Smooth muscle cell (in vitro differentiated cells): ENCODE results near the gene BMF. TPM values are rescaled to one million over a fixed set of nuclear protein-coding genes. Genes with fewer than 3 reads are reported as not detected.

Experiments used
- DNase-seq: peaks from one replicate; lab custom pipeline; 2025; ENCODE audit not compliant: unreplicated experiment; lab: John Stamatoyannopoulos, UW
- H2AFZ ChIP-seq: fragments of 200-600 bp; sonication (generic); 2 replicates; pipeline ENCODE4 v1.6.0; 2016; ENCODE audit warnings: antibody characterized with exemption, low read depth, mild to moderate bottlenecking
- H3F3A ChIP-seq: fragments of 200-600 bp; sonication (generic); 2 replicates; pipeline ENCODE4 v1.6.0; 2017; ENCODE audit warnings: antibody characterized with exemption, low read depth
- H3K27ac ChIP-seq: fragments of 200-600 bp; sonication (generic); 2 replicates; pipeline ENCODE4 v1.5.1; 2016; ENCODE audit warnings: low read depth, mild to moderate bottlenecking
- H3K27me3 ChIP-seq: fragments of 200-600 bp; sonication (generic); 2 replicates; pipeline ENCODE4 v1.6.1; 2016; ENCODE audit warnings: low read depth, mild to moderate bottlenecking
- H3K36me3 ChIP-seq: fragments of 200-600 bp; sonication (generic); 2 replicates; pipeline ENCODE4 v1.5.1; 2016; ENCODE audit warnings: low read depth
- H3K4me1 ChIP-seq: fragments of 200-600 bp; sonication (generic); 2 replicates; pipeline ENCODE4 v1.5.1; 2016; ENCODE audit warnings: low read depth
- H3K4me2 ChIP-seq: fragments of 200-600 bp; sonication (generic); 2 replicates; pipeline ENCODE4 v1.6.0; 2016; ENCODE audit warnings: mild to moderate bottlenecking
- H3K4me3 ChIP-seq: fragments of 200-600 bp; sonication (generic); 2 replicates; pipeline ENCODE4 v1.5.1; 2016; ENCODE audit warnings: mild to moderate bottlenecking
- H3K79me2 ChIP-seq: fragments of 200-600 bp; sonication (generic); 2 replicates; pipeline ENCODE4 v1.6.0; 2016; ENCODE audit warnings: low read depth, mild to moderate bottlenecking
- H3K9ac ChIP-seq: fragments of 200-600 bp; sonication (generic); 2 replicates; pipeline ENCODE4 v1.6.0; 2016; ENCODE audit warnings: low read depth
- H3K9me3 ChIP-seq: fragments of 200-600 bp; sonication (generic); replicated peaks from 2 replicates; pipeline ENCODE4 v1.5.1; 2016; ENCODE audit warnings: low read depth
- H4K20me1 ChIP-seq: fragments of 200-600 bp; sonication (generic); 2 replicates; pipeline ENCODE4 v1.6.0; 2016; ENCODE audit warnings: low read depth
- WGBS: methylation state at CpG from one replicate; pipeline ENCODE4 v1.1.7; 2016; ENCODE audit warnings: low lambda C conversion rate; 5-methylcytosine and 5-hydroxymethylcytosine counted together
- polyA plus RNA-seq: library from polyadenylated mRNA; unstranded; fragments of >200 nt; fragmentation: Nextera tagmentation; extraction: Ambion mirVana; gene quantifications from 2 replicates; pipeline ENCODE4 v1.2.1, GENCODE V29; 2016
- total RNA-seq: library from RNA; depleted of rRNA; stranded (reverse); fragments of >200 nt; gene quantifications from 2 replicates; pipeline ENCODE4 v1.2.3, GENCODE V29; 2014
- TF ChIP-seq, protein P1 (sequence below): fragments of 200-600 bp; sonication (generic); IDR thresholded peaks from 2 replicates; pipeline ENCODE4 v1.5.1; 2017; ENCODE audit warnings: borderline replicate concordance, mild to moderate bottlenecking, antibody characterized with exemption; ENCODE audit not compliant: insufficient read depth, poor library complexity, severe bottlenecking

Gene BMF
- total and polyA plus RNA-seq, 2 experiments from 2014 or later: 3.6 to 9.1 TPM

DNA sequence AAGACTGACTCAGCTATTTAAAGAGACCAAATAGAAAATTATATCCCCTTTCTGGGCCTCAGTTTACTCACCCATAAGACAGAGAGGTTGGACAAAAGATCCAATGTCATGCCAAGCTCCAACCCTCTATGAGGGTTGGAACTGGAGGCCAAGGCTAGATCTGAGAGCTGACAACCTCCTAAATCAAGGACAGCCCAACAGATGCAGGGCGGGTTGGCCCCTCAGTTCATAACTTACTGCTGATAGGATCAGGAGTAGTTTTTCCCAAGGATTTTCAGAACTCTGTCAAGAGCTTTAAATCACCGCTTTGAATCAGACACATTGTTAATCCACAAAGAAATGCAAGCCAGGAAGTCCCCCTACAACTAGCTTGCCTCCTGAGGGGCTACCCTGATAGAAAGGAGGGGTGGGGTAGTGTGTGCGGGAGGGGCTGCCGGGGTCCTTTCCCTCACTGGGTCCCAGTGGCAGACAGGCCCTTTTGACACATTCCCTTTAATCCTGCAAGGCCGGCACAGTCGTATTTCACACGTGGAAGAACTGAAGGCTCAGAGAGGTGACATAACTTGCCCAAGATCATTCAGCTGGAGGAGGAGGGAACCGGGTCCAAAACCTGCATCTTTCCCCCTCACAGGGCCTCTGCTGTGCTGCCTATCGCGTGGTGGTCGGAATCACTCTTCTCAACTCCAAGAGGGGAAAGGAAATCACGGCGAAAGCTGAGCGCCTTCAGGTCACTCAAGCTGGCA, 21.4 kb downstream of the BMF start:
- TF ChIP-seq, protein P1, sequence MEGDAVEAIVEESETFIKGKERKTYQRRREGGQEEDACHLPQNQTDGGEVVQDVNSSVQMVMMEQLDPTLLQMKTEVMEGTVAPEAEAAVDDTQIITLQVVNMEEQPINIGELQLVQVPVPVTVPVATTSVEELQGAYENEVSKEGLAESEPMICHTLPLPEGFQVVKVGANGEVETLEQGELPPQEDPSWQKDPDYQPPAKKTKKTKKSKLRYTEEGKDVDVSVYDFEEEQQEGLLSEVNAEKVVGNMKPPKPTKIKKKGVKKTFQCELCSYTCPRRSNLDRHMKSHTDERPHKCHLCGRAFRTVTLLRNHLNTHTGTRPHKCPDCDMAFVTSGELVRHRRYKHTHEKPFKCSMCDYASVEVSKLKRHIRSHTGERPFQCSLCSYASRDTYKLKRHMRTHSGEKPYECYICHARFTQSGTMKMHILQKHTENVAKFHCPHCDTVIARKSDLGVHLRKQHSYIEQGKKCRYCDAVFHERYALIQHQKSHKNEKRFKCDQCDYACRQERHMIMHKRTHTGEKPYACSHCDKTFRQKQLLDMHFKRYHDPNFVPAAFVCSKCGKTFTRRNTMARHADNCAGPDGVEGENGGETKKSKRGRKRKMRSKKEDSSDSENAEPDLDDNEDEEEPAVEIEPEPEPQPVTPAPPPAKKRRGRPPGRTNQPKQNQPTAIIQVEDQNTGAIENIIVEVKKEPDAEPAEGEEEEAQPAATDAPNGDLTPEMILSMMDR: no peak
- H3K4me3 ChIP-seq: no peak overlapping the region
- DNase-seq: no peak
- H3K9me3 ChIP-seq: no peaks in the 10 kb centered on the region
- H3K9ac ChIP-seq: no peak overlapping the region
- peak overlapping the region; percentile 60 for H3K4me2 ChIP-seq
- no peak overlapping the region for H2AFZ ChIP-seq
- no peaks in the 10 kb centered on the region for H3K79me2 ChIP-seq
- peak overlapping the region; percentile 27 for H3K27ac ChIP-seq
- peaks cover 41% of the 10 kb centered on the region for H3F3A ChIP-seq
- H3K36me3 ChIP-seq: no peaks in the 10 kb centered on the region
- H4K20me1 ChIP-seq: no peaks in the 10 kb centered on the region
- 37% methylated on average over 14 of the region's 14 CpGs for WGBS
- H3K4me1 ChIP-seq: peaks cover 76% of the 10 kb centered on the region
- no peaks in the 10 kb centered on the region for H3K27me3 ChIP-seq

DNA sequence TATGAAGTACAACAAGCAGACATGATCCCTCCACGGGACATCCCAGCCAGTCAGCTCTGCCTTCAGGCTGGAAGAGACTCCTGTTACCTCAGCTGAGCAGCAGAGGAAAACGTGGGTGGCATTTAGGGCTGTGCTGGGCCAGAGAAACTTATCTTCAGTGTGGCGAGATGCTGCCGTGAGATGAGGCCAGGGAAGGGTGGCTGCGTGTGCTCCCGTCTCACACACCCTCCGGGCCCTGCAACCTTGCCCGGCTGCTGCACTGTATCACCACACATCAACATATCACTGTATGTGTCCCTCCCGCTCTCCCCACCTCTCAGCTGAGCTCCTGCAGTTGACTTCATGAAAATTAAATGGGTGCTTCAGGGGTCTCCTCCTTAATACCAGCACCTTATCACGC, 23.4 kb downstream of the BMF start:
- no peaks in the 10 kb centered on the region for H3K79me2 ChIP-seq
- no peaks in the 10 kb centered on the region for H3K9me3 ChIP-seq
- H4K20me1 ChIP-seq: no peaks in the 10 kb centered on the region
- no peaks in the 10 kb centered on the region for H3K27me3 ChIP-seq
- no peak for DNase-seq
- H3K4me3 ChIP-seq: no peak overlapping the region
- no peaks in the 10 kb centered on the region for H3K36me3 ChIP-seq
- H3K27ac ChIP-seq: peak overlapping the region; percentile 91
- H3K4me1 ChIP-seq: peaks cover 74% of the 10 kb centered on the region
- peak overlapping the region; percentile 67 for H3K9ac ChIP-seq
- TF ChIP-seq, protein P1: no peak
- H3F3A ChIP-seq: peaks cover 27% of the 10 kb centered on the region
- H2AFZ ChIP-seq: no peak overlapping the region
- H3K4me2 ChIP-seq: peak overlapping the region; percentile 75
- 11% methylated on average over 10 of the region's 10 CpGs for WGBS

DNA sequence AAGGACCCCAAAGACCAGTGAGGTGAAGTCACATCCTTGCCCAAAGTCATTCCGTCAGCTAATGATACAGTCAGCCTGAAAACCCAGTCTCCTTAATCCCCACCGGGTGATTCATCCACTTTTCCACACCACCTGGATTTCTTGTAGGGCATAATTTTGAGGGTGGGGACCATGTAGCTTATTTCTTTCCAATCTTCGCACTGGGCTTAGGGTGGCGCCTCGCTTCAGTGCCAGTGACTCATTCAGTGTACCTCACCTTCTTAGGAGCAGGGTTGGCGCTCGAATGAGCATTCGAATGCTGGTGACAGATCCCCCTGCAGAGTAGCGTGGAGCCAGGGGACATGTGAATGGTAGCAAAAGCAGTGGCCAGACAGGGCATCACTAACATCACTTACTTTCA, 24.0 kb downstream of the BMF start:
- Histone ChIP-seq H3K4me2 (peak overlapping the region; percentile 75), H3K4me3 (no peak overlapping the region), H3K27me3 (no peaks in the 10 kb centered on the region), H3K9ac (peak overlapping the region; percentile 67), H2AFZ (no peak overlapping the region), H3K9me3 (no peaks in the 10 kb centered on the region), H3K27ac (peak overlapping the region; percentile 91), H3F3A (peaks cover 24% of the 10 kb centered on the region), H3K4me1 (peaks cover 70% of the 10 kb centered on the region), H3K36me3 (no peaks in the 10 kb centered on the region), H4K20me1 (no peaks in the 10 kb centered on the region), H3K79me2 (no peaks in the 10 kb centered on the region)
- DNase-seq: no peak
- TF ChIP-seq, protein P1: no peak
- 60% methylated on average over 9 of the region's 9 CpGs for WGBS

DNA sequence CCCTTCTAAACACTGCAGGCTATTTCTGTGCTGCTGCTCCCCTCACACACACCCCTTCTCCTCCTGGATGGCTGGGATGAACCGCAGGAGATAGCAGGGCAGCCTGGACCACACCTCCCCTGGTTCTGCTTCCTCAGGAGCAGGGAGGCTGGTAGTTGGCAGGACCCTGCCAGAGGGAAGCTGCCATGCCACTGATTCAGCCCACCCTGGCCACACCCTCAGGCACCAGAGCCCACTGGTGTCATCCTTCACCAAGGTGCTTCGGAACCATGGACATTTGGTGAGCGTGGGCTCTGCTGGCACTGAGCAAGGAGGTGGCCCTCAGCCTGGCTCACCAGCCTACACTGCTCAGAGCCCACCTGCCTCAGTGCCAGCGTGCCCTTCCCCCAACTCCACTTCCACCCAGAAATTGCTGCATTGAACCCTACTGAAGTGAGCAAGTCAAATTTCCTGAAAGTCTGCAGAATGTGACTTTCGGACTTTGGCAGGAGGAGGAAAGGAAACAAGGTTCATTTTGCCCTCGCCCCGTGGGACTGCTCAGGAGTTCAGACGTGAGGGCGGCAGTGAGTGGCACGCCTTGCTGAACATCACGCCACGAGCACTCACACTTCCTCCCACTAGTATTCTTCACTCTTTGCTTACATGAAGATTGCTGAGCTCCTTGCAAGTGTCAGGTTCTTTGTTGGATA, 26.3 kb downstream of the BMF start:
- H3K4me2 ChIP-seq: peak overlapping the region; percentile 82
- peaks cover 47% of the 10 kb centered on the region for H3K4me1 ChIP-seq
- TF ChIP-seq, protein P1: no peak
- H3K79me2 ChIP-seq: no peaks in the 10 kb centered on the region
- no peaks in the 10 kb centered on the region for H3K27me3 ChIP-seq
- peak overlapping the region; percentile 81 for H2AFZ ChIP-seq
- H3K9ac ChIP-seq: peak overlapping the region; percentile 37
- no peak overlapping the region for H3K4me3 ChIP-seq
- peak overlapping the region; percentile 61 for H3K27ac ChIP-seq
- H3F3A ChIP-seq: peaks cover 17% of the 10 kb centered on the region
- H3K36me3 ChIP-seq: no peaks in the 10 kb centered on the region
- no peaks in the 10 kb centered on the region for H3K9me3 ChIP-seq
- H4K20me1 ChIP-seq: no peaks in the 10 kb centered on the region
- DNase-seq: no peak
- WGBS: 82% methylated on average over 12 of the region's 12 CpGs
